SKM-1 treated with dmso at 0.1 percent for 144 hours (cell line): ENCODE data around the gene FAM187B.
"Not testable (repeated sequence)": the region's sequence is repeated elsewhere in the genome, so short reads cannot be mapped to it uniquely, and the experiment has no call there.

Experiments
- DNase-seq: peaks from one replicate; lab custom pipeline; 2025; ENCODE audit not compliant: unreplicated experiment; lab: John Stamatoyannopoulos, UW

FAM187B gene

GRCh38 chr19:35236638-35237400 is 8.3 kb upstream of the FAM187B start:
- DNase-seq, result no peak

DNA sequence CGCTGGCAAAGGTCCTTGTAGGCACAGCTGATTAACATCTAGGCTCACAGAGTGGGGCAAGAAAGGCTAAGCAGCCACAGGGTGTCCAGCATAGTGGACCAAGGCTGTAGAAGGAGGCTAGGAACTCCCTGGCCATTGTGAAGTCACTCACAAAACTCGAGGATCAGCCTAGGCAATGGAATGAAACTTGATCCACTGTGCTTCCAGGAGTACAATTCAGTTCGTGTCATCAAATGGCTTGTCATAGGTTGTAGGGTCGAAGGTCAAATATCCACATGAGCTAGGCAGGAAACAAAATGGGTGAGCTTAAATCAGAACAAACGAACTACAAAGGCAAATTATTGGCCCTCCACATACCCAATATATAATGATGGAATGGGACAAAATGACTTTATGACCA is 4.4 kb upstream of the FAM187B start:
- DNase-seq, result no peak

DNA sequence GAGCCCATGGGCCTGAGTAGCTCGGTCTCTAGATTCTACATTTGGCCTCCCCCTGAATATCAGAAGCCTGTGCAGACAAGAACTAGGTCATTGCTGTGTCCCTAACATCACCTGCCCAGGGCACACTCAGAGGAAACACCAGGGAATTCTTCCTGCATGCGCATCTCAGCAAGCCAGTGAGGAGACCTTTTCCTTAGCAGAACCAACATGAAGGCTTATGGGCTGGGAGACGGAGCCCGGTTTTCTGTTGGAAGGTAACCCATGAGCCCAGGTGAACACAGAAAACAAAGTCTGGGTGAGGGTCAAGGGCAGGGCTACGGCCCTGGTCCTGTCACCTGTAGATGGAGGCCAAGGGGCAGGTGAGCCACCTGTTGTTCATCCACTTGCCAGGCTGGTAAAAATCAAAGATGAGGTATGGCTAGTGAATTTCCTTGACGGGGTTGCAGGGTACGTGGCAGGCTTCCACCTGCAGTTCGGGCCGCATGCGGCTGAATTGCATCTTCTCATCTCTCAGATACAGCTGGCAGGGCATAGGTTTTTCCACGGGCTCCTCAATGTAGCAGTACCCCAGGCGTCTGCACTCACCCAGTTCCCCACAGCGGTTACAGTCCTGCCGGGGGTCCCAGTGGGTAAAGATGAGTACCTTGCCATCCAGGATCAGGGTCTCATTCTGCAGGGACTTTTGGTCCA is 3.6 kb upstream of the FAM187B start:
- DNase-seq, result no peak

GRCh38 chr19:35229601-35230000 is 1.1 kb upstream of the FAM187B start:
- no peak for DNase-seq

GRCh38 chr19:35226748-35227147 is 1.8 kb downstream of the FAM187B start:
- no peak for DNase-seq

DNA sequence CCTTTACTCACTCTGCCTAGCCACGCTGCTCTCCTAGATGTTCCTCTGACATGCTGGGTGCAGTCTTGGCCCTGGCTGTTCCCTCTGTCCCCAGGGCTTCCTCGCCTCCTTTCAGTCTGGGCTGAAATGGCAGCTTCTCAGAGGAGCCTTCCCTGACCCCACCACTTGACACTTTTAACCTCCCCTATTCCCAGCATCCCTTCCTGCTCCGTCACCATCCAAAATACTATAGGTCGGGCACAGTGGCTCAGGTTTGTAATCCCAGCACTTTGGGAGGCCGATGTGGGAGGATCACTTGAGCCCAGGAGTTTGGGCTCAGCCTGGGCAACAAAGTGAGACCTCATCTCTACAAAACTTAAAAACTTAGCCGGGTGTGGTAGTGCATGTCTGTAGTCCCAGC is 2.6 kb downstream of the FAM187B start:
- DNase-seq, result no peak

- no peak for DNase-seq
Observed at GRCh38 chr19:35224681-35225571, 3.6 kb downstream of the FAM187B start.

- DNase-seq, result no peak
Observed at GRCh38 chr19:35223862-35224505, 4.6 kb downstream of the FAM187B start.

DNA sequence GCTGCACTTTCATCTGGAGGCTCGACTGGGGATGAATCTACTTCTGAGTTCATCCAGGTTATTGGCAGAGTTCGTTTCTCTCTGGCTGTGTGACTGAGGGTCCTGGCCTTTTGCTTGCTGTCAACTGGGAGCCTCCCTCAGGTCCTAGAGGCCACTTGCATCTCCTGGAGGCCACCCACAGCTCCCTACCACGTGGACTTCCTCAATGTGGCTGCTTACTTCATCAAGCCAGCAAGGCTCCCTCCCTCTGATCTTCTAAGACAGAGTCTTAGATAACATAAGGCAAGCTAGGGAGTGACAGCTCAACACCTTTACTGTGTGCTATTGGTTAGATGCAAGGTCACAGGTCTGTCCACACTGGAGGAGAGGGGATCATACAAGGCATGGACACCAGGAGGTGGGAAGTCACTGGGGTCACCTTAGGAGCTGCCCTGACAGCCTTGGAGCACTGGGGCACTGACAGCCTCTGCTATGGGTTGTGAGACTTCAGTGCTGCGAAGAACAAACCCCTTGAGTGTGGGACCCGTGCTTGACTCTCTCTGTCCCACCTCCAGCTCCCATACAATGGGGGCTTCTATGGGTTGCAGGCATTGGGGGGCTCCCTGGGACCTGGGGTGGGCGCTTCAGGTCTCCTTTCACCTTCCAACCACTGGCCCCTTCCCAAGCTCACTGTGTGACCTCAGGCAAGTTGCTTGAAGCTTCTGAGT is 5.3 kb downstream of the FAM187B start:
- DNase-seq, result no peak

DNA sequence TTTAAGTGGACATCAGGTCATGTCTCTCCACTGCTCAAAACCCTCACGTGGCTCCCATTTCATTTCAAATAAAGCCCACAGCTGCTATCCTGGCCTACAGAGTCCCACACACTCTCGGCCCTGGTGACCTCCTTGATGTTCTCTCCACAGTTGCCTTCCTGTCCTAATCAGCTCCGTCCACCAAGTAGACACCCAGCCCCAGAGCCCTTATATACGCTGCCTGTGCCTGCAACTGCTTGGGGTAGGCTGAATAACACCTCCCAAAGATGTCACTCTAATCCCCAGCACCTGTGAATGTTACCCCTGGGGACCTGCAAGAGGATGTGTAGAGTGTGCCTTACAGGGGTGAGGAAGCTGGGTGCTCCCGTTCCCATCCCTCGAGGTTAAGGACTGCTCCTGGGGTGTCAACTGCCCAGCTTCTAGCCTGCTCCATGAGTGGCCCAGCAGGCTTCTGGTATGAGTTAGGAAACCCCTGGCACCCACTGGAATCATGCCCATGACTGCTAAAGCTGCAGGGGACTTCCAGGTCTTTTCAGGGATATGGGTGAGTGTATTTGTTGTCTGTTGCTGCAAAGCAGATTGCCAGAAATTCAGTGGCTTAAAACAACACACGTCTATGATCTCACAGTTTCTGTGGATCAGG is 6.0 kb downstream of the FAM187B start:
- no peak for DNase-seq

DNA sequence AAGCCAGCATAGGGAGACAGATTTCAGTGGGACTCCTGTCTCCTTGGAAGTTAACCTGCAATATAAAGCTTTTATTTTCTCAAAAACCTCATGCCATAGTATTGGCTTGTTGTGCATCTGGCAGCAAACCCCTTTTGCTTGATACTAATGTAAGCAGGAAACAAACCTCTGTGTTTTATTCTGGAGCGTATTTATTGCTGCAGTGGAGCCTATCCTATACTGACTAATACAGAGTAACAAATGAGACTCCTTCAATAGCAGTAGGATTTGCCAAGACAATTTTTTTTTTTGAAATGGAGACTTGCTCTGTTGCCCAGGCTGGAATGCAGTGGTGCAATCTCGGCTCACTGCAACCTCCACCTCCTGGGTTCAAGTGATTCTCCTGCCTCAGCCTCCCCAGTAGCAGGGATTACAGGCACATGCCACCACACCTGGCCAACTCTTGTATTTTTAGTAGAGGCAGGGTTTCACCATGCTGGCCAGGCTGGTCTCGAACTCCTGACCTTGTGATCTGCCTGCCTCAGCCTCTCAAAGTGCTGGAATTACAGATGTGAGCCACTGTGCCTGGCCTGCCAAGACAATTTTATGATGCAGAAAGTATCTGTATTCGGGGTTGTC is 7.5 kb downstream of the FAM187B start:
- DNase-seq, result not testable (repeated sequence)

GRCh38 chr19:35220315-35220921 is 8.1 kb downstream of the FAM187B start:
- no peak for DNase-seq

- DNase-seq, result no peak
Observed at GRCh38 chr19:35219008-35219407, 9.5 kb downstream of the FAM187B start.

DNA sequence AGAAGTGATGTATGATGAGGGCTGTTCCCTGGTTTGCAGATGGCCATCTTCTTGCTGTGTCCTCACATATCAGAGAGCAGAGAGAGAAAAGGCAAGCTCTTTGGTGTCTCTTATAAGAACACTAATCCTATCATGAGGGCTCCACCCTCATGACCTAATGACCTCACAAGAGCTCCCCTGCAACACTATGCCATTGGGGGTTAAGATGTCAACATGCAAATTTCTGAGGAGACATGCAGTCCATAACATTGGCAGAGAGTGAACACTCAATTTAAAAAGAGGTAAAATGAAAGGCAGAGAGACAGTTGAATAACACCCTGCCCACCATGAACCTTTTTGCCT is 10.9 kb downstream of the FAM187B start:
- no peak for DNase-seq

- DNase-seq, result no peak
Observed at GRCh38 chr19:35216833-35217648, 11.5 kb downstream of the FAM187B start.

DNA sequence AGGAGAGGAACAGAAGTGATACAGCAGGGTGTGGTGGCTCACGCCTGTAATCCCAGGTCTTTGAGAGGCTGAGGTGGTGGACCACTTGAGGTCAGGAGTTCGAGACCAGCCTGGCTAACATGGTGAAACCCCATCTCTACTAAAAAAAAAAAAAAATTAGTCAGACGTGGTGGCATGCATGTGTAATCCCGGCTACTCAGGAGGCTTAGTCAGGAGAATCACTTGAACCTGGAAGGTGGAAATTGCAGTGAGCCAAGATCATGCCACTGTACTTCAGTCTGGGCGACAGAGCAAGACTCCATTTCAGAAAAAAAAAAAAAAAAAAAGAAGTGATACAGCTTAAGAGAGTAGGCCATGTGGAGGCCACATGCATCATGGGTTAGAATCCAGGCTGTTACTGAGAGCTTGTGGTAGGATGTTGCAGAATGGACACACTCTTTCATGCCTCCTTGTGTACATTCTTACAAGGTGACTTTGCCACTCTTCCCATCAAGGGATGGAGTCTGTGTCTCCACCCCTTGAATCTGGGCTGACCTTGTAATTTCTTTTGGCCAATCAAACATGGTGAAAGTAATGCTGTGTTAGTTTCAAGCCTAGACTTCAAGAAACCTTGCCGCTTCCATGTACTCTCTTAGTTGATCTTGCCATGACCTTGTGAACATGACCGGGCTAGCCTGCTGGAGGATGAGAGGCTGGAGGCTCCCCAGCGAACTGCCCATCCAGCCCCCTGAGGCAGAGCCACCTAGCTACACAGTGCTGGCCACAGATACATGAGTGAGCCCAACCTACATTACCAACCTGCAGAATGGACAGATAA is 12.3 kb downstream of the FAM187B start:
- no peak for DNase-seq

DNA sequence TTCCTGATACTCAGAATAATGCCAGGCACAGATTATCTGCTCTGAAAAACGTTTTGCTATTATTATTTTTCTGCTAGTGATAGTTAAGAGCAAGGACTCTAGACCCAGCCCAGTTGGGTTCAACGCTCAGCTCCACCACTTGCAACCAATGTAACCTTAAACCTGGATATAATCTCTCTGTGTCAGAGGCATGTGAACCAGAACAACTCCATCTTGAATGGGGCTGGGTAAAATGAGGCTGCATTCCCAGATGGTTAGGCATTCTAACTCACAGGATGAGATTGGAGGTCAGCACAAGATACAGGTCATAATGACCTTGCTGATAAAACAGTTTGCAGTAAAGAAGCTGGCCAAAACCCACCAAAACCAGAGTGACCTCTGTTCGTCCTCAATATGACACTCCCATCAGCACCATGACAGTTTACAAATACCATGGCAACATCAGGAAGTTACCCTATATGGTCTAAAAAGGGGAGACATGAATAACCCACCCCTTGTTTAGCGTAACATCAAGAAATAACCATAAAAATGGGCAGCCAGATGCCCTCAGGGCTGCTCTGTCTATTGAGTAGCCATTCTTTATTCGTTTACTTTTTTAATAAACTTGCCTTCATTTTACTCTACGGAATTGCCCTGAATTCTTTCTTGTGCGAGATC is 13.6 kb downstream of the FAM187B start:
- DNase-seq, result no peak
